IMR-90 (cell line): ENCODE measurements around the gene ZNF407. TPM values are rescaled to one million over a fixed set of nuclear protein-coding genes. Genes with fewer than 3 reads are reported as not detected.

Source experiments
- ATAC-seq: fragments of 200-7000 bp; cut with Tn5 transposase; 2 replicates; pipeline ENCODE4 v1.9.1; 2020; ENCODE audit warnings: low read depth, mild to moderate bottlenecking, moderate library complexity
- BruUV-seq: library from RNA; stranded (reverse); fragments of 400-500 nt; replicated peaks from 2 replicates; lab custom pipeline; 2021; lab: Mats Ljungman, UMichigan
- CTCF ChIA-PET: fragments of 300-600 bp; formaldehyde crosslinking; extraction: SDS; loops from one replicate; lab custom pipeline; 2021; ENCODE audit warnings: antibody characterized with exemption; lab: Yijun Ruan, JAX
- POLR2A ChIA-PET: fragments of 300-600 bp; sonication (Branson Sonifier 250); formaldehyde crosslinking; loops from one replicate; lab custom pipeline; 2022; ENCODE audit warnings: antibody characterized with exemption; ENCODE audit not compliant: unreplicated experiment; lab: Charles Lee
- DNase-seq: peaks from one replicate; pipeline ENCODE4 v3.0.0; 2013
- H2AFZ ChIP-seq: replicated peaks from 2 replicates; pipeline ENCODE3; 2013; ENCODE audit warnings: low read length, mild to moderate bottlenecking; ENCODE audit not compliant: poor library complexity
- H2AK5ac ChIP-seq: 2 replicates; pipeline ENCODE4 v1.6.1; 2013; ENCODE audit warnings: low read depth, low read length, inconsistent platforms
- H2AK9ac ChIP-seq: replicated peaks from 2 replicates; pipeline ENCODE3; 2013; ENCODE audit warnings: mild to moderate bottlenecking, low read depth, low read length, moderate library complexity; ENCODE audit not compliant: poor library complexity
- H2BK120ac ChIP-seq: 2 replicates; pipeline ENCODE4 v1.6.1; 2013; ENCODE audit warnings: low read depth, low read length, inconsistent platforms
- H2BK15ac ChIP-seq: 3 replicates; pipeline ENCODE4 v1.6.1; 2013; ENCODE audit warnings: low read depth, low read length, inconsistent platforms
- H2BK20ac ChIP-seq: 2 replicates; pipeline ENCODE4 v1.6.1; 2013; ENCODE audit warnings: low read depth, mild to moderate bottlenecking, inconsistent platforms, low read length, moderate library complexity
- H2BK5ac ChIP-seq: 2 replicates; pipeline ENCODE4 v1.6.1; 2013; ENCODE audit warnings: mild to moderate bottlenecking, low read depth, low read length, inconsistent platforms; ENCODE audit not compliant: poor library complexity, severe bottlenecking
- H3K14ac ChIP-seq: replicated peaks from 2 replicates; pipeline ENCODE4 v1.6.1; 2013; ENCODE audit warnings: low read depth, low read length, inconsistent platforms
- H3K18ac ChIP-seq: 2 replicates; pipeline ENCODE4 v1.6.1; 2013; ENCODE audit warnings: low read depth, low read length, control low read depth
- H3K23ac ChIP-seq: 2 replicates; pipeline ENCODE4 v1.6.1; 2013; ENCODE audit warnings: low read depth, low read length, inconsistent platforms
- H3K27ac ChIP-seq: 2 replicates; pipeline ENCODE4 v1.5.1; 2013; ENCODE audit warnings: mild to moderate bottlenecking, control low read depth, low read length; ENCODE audit not compliant: insufficient read depth
- H3K27me3 ChIP-seq: 2 replicates; pipeline ENCODE4 v1.6.1; 2013; ENCODE audit warnings: low read length; ENCODE audit not compliant: control insufficient read depth, insufficient read depth
- H3K36me3 ChIP-seq: 2 replicates; pipeline ENCODE4 v1.6.1; 2013; ENCODE audit warnings: low read length, mixed read lengths; ENCODE audit not compliant: control insufficient read depth, insufficient read depth
- H3K4ac ChIP-seq: 2 replicates; pipeline ENCODE4 v1.6.1; 2013; ENCODE audit warnings: low read depth, low read length, inconsistent platforms
- H3K4me1 ChIP-seq: 2 replicates; pipeline ENCODE4 v1.6.1; 2013; ENCODE audit warnings: low read length, mixed read lengths; ENCODE audit not compliant: control insufficient read depth, insufficient read depth
- H3K4me2 ChIP-seq: 2 replicates; pipeline ENCODE4 v1.6.1; 2013; ENCODE audit warnings: low read depth, mild to moderate bottlenecking, control low read depth, low read length, moderate library complexity
- H3K4me3 ChIP-seq: 2 replicates; pipeline ENCODE4 v1.5.1; 2013; ENCODE audit warnings: low read depth, mild to moderate bottlenecking, control low read depth, low read length, moderate library complexity; ENCODE audit not compliant: insufficient read depth
- H3K56ac ChIP-seq: 2 replicates; pipeline ENCODE4 v1.6.1; 2013; ENCODE audit warnings: low read length, inconsistent platforms; ENCODE audit not compliant: insufficient read depth; ENCODE audit errors: extremely low read depth
- H3K79me1 ChIP-seq, 2 experiments: 2 replicates each; pipeline ENCODE4 v1.6.1; 2013; ENCODE audit warnings: low read length in 2 of 2, inconsistent platforms in 1 of 2, low read depth in 1 of 2
- H3K9ac ChIP-seq: 2 replicates; pipeline ENCODE4 v1.6.1; 2013; ENCODE audit warnings: low read depth, low read length, control low read depth
- H3K9me1 ChIP-seq: 2 replicates; pipeline ENCODE4 v1.6.1; 2013; ENCODE audit warnings: low read length, inconsistent platforms; ENCODE audit not compliant: insufficient read depth
- H3K9me3 ChIP-seq: 2 replicates; pipeline ENCODE4 v1.6.1; 2013; ENCODE audit warnings: low read length; ENCODE audit not compliant: control insufficient read depth, insufficient read depth
- H4K20me1 ChIP-seq: 2 replicates; pipeline ENCODE4 v1.6.1; 2013; ENCODE audit warnings: low read length, inconsistent platforms; ENCODE audit not compliant: insufficient read depth
- H4K5ac ChIP-seq: 2 replicates; pipeline ENCODE4 v1.6.1; 2013; ENCODE audit warnings: mild to moderate bottlenecking, low read depth, low read length, control low read depth
- H4K8ac ChIP-seq, 2 experiments: 2 replicates each; pipeline ENCODE4 v1.6.1; 2013; ENCODE audit warnings: low read depth in 2 of 2, low read length in 2 of 2, control low read depth in 1 of 2, inconsistent platforms in 1 of 2
- H4K91ac ChIP-seq: 2 replicates; pipeline ENCODE4 v1.6.1; 2013; ENCODE audit warnings: low read depth, low read length, inconsistent platforms; ENCODE audit not compliant: insufficient read depth
- MAFK ChIP-seq: IDR thresholded peaks from 2 replicates; pipeline ENCODE4 v1.6.1; 2012; ENCODE audit warnings: low read depth, low read length, improper control_type of control experiment
- RFX5 ChIP-seq: IDR thresholded peaks from 2 replicates; pipeline ENCODE4 v1.8.0; 2012; ENCODE audit warnings: low read depth, mild to moderate bottlenecking, low read length, moderate library complexity
- SMC3 ChIP-seq: fragments of 150-350 bp; IDR thresholded peaks from 2 replicates; pipeline ENCODE4 v1.6.1; 2016; ENCODE audit warnings: low read depth, mild to moderate bottlenecking, antibody characterized with exemption, low read length, moderate library complexity
- WGBS, 2 experiments: methylation state at CpG; one replicate each; pipeline versions ENCODE4 v1.1.5 to v1.1.7; 2013; ENCODE audit warnings: missing lambda C conversion rate in 2 of 2; ENCODE audit not compliant: insufficient read length in 1 of 2; ENCODE audit errors: extremely low coverage in 2 of 2; 5-methylcytosine and 5-hydroxymethylcytosine counted together
- dilution Hi-C: fragments of 300-500 bp; cut with HindIII; formaldehyde crosslinking; loops from one replicate; pipeline ENCODE4 v1.14.3; 2018; ENCODE audit warnings: low sequenced_read_pairs; ENCODE audit not compliant: unreplicated experiment
- in situ Hi-C: fragments of 300-500 bp; cut with MboI; formaldehyde crosslinking; loops from 3 replicates; pipeline ENCODE4 v1.14.3; 2019; ENCODE audit warnings: low sequenced_read_pairs, inconsistent platforms, mixed read lengths
- intact Hi-C: fragments of 100-400 bp; cut with micrococcal nuclease; formaldehyde crosslinking; loops from 2 replicates; pipeline ENCODE4 v1.10.0; 2022
- polyA plus RNA-seq, 3 experiments: library from polyadenylated mRNA; depleted of rRNA; stranded (reverse); fragments of >200 nt; gene quantifications; 2 replicates each; pipeline ENCODE4 v1.2.3, GENCODE V29; 2012; ENCODE audit warnings: low replicate concordance in 1 of 3
- total RNA-seq: library from RNA; depleted of rRNA; stranded (reverse); fragments of >200 nt; gene quantifications from 2 replicates; pipeline ENCODE4 v1.2.3, GENCODE V29; 2012

ZNF407 gene
- total and polyA plus RNA-seq, 2 of the 4 experiments (the other 2 are of a cell fraction): 3.1 to 20.1 TPM

GRCh38 chr18:75031717-75032317 lies 434.1 kb downstream of the ZNF407 start:
- Histone ChIP-seq H3K4me1 (peaks cover 6% of the 10 kb centered on the region), H3K9me3 (no peaks in the 10 kb centered on the region), H2AK9ac (no peak overlapping the region), H4K20me1 (no peaks in the 10 kb centered on the region), H2BK120ac (peak overlapping the region; percentile 76), H3K4me3 (no peak overlapping the region), H3K27ac (peak overlapping the region; percentile 45; the same call in 1 of the 2 replicates), H4K8ac (peak overlapping the region in 1 of 2 experiments; percentile 65; a peak in 1 of 4 replicates), H3K36me3 (no peaks in the 10 kb centered on the region), H3K79me1 (no peaks in the 10 kb centered on the region; a peak in 1 of 4 replicates), H2AK5ac (peak overlapping the region; percentile 77; the same call in 1 of the 2 replicates), H3K18ac (peak overlapping the region; percentile 66), H3K23ac (no peak overlapping the region), H3K14ac (peak overlapping the region; percentile 24; the same call in 1 of the 2 replicates), H2BK5ac (no peak overlapping the region), H3K9ac (no peak overlapping the region), H3K4ac (peak overlapping the region; percentile 82), H2BK15ac (peak overlapping the region; percentile 80; the same call in 2 of the 3 replicates), H4K5ac (0 out of 2 replicates have a peak overlapping the region, but pooled peaks have one; percentile 19), H3K27me3 (no peaks in the 10 kb centered on the region), H2BK20ac (peak overlapping the region; percentile 69), H2AFZ (peak overlapping the region; percentile 40), H3K4me2 (peak overlapping the region; percentile 57; the same call in 1 of the 2 replicates), H3K56ac (no peak overlapping the region), H3K9me1 (peaks cover 8% of the 10 kb centered on the region; the same call in 1 of the 2 replicates), H4K91ac (no peak overlapping the region; the same call in 1 of the 2 replicates)
- peak; percentile 35 for DNase-seq
- peak; percentile 87 for ATAC-seq
- TF ChIP-seq SMC3 (no peak), MAFK (no peak), RFX5 (no peak)
- no TSS peak for BruUV-seq
- intact Hi-C loops (no loop called here), in situ Hi-C loops (no loop called here), dilution Hi-C loops (no loop called here)
- POLR2A ChIA-PET: no interaction called here
- CTCF ChIA-PET: no interaction called here
- WGBS, 2 experiments: no CpG with 5 or more reads among the region's 11 CpGs
